Inflammatory macrophage treated with lipopolysaccharide for 1 hour (primary cell): ENCODE data around the gene LSG1.

Experiments
- DNase-seq, 2 donors: peaks; one replicate each; pipeline ENCODE4 v3.0.0-alpha.2; 2020 to 2022

The LSG1 gene

DNA sequence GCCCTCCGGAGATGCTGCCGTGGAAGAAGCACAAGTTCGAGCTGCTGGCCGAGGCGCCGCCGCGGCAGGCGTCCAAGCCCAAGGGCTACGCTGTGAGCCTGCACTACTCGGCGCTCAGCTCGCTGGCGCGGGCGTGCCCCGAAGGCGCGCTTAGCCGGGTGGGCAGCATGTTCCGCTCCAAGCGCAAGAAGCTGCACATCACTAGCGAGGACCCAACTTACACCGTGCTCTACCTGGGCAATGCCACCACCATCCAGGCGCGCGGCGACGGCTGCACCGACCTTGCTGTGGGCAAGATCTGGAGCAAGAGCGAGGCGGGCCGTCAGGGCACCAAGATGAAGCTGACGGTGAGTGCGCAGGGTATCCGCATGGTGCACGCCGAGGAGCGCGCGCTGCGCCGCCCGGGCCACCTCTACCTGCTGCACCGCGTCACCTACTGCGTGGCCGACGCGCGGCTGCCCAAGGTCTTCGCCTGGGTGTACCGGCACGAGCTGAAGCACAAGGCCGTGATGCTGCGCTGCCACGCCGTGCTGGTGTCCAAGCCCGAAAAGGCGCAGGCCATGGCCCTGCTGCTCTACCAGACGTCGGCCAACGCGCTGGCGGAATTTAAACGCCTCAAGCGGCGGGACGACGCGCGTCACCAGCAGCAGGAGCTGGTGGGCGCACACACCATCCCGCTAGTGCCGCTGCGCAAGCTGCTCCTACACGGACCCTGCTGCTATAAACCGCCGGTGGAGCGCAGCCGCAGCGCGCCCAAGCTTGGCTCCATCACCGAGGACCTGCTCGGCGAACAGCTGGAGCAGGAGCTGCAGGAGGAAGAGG, 15.0 kb upstream of the LSG1 start:
- DNase-seq = no peak

DNA sequence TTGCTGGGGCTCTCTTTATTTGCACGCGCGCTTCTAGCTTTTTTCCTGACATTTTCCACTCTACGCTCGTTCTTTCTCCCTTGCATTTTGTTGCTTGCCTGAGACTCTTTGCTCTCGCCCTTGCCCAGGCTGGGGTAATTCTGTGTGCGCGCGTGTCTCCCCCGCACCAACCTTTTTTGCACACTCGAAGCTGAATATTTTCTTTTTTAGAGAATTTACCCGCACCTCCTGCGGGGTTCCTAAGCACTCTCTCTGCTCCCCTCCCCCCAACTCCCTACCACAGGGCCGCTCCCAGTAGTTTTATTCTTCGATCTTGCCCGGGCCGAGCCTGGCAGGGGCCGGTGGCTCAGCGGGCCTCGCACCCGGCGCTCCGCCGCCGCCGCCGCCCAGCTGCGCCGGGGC, 14.4 kb upstream of the LSG1 start:
- DNase-seq = no peak

DNA sequence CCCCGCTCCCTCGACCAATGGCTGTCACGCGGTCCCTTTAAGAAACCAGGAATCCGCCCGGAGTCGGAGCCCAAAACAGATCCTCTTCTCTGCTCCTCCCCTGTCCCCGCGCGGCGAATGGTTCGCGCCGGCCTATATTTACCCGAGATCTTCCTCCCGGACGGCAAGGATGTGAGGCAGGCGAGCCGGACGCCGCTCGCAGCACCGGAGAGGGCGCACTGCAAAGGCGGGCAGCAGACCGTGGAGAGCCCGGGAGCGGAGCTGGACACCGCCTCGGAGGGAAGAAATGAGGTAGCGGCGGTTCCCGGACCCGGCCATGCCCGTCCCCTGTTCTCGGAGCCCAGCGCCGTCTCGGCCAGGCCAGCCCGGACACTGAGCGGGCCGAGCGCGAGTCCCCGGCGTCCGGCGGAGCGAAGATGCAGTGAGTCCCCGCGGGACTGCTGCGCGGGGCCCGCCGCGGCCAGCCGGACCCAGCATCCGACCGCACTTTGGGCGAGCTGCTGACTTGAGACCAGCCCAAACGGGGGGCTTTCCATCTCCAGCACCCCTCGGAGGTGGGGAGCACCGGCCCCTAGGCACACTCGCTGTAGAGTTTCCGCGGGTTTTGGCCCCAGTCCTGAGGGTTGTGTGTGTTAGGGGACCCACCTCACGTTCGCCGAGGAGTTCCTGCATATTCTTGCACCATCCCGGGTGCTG, 13.9 kb upstream of the LSG1 start, which contains the start of gene FAM43A:
FAM43A (plus strand) TSS at position 166 of the 696 bp plus-strand sequence. CDS start 944 bp downstream, outside the sequence.
- peak; percentile 84 to 96 for DNase-seq

DNA sequence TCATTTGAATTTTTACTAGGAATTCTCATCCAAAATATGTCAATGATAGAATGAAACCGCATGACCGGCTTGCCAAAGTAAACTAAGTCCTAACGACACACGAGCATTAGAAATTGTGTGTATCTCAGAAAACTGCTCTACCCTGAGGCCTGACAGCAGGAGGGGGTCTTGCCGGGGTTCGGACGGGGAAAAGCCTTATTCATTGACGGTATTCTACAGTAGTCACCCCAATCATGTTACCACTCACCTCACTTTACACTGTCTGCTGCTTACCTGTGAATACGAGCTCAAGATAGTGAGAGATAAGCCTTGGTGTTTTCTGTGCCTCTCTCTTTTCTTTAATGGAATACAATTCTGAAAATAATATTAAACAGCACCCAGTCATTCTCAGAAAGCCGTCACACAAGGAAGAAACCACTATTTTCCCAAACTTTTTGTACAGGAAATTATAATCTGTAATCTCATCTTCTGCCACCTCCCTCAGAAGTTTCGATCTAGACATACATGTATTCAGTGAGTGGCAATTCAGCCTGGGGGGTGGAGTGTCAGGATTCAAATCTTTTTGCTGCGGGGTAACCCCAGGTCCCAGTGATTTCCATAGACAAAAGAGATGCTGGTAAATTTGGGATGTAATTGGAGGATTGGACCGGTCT, 13.2 kb upstream of the LSG1 start:
- DNase-seq = no peak

DNA sequence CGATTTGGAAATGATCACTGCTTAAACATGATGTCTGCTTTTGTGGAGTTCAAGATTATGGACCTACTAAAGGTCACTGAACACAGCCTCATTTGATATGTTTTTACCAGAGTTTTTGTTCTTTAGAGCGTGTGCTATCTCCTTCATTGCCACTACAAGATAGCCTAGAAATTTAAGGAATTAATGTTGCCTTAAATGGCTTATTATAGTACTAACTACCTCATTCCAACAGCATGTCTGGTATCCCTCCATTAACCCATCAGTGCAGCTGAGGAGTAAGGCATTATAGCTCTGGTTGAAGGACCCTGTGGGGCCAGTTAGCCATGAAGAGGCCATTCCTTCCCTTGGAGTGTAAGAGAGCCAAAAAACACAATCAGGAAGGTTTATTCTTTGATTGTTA, 11.4 kb upstream of the LSG1 start:
- DNase-seq = no peak

DNA sequence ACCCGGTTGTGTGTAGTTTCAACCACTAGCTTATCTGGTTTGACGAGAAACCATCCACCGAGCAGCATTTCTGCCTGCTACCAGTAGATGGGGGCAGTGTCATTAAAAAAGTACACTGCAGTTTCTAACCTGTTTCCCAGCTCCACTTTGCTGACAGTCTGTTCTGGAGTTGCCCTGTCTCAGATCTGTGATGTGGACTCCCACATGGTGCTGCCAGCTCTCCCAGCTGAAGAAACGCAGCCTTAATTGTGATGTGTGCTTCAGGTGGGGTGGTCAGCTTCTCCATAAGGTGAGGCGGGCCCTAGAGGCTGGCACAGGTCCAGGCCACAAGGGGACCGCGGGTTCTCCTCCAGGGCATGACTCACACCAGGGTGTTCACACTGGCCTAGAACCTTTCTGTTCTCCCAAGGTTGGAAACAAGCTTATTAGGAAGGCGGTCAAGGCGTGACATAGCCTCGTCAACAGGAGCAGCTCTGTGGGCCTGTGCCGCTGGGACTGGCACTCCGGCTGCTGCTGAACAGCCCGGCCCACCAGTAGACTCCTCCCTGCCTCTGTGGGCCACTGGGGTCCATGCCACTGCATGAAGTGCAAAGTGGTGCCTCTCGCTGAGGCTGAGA, 10.8 kb upstream of the LSG1 start:
- peak in 1 of 2 donors; percentile 62 for DNase-seq

DNA sequence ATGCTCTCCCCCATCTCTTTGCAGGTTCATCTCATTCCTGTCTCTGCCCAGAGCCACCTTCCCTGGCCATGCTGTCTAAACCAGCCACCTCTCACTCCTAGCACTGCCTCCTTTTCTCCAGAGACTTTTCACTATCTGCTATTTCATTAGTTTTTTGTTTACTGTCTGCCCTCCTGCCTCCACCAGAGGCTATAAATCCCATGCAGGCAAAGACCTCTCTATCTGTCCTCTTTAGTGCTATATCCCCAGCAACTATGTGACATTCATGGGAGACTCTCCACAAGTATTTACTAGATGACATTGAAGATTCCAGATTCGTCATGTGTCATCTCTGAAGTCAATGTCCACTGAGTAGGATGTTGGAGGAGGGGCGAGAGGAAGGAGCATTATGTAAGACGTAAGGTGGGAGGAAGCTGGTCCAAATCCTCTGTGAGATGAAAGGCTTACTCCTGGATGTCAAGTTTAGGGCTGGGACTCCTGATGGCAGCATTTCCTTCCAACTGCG, 10.2 kb upstream of the LSG1 start:
- DNase-seq = peak; percentile 62 to 67

DNA sequence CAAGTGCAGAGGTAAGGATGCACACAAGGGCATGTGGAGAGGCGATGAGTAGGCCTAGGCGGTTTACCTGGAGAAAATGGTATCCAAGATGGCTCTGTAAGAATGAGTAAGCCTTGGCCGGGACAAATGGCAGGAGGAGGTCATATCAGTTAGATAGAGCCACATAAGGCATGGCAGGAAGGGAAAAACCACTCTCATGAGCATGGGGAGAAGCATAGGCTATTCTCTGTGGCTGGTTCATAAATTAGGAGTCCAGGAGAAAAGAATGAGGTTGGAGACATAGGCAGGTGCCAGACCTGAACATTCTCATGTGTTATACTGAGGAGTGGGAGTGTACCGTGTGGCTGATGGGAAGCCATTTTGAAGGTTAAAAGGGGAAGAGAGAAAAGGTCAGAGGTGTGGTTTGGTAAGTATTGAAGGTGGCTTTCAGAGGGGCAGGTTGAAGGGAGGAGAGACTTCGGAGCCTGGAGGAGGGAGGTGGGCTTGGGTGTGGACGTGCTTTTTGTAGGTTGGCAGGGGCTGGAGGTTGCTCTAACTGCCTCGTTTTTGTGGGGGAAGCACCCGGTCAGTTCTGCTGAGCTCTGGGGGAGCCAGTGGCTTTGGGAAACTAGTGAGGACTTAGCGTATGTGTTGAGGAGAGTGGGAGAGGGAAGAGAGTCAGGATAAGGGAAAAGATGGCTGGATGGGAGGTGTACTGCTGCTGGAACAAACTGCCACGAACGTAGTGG, 9.1 kb upstream of the LSG1 start:
- no peak for DNase-seq

DNA sequence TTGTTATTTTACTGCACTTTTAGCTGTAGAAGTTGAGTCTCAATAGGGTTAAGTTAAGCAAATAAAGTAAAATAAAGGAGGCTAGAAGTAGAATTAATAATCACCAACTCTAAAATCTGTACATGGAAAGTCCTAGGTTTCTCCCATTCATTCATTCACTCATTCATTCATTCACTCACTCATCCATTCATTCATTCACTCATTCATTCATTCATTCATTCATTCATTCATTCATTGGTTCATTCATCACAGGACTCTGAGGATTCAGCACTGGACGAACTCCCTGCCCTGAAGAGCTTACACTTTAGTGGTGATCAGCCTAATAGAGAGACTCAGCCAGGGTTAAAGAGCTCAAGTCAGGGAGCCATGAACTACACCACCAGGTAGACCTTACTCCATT, 4.5 kb upstream of the LSG1 start:
- DNase-seq = no peak

DNA sequence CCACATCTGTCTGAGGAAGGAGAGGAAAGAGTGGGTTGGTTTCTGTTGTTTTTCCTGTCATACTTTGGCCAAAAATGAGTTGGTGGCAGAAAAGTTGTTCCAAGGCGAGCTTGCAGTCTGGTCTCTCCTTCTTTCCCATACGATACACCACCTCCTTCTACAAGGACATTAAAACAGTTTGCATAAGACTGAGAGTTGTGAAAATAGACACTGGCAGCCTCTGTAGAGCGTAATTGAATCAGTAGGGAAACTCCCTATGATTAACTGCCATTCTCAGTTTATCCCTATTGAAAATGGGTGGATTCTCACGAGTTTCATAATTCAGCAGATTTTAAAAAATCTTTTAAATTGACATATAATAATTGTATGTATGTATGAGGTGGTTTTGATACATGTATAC, 3.7 kb upstream of the LSG1 start:
- peak; percentile 36 to 65 for DNase-seq

DNA sequence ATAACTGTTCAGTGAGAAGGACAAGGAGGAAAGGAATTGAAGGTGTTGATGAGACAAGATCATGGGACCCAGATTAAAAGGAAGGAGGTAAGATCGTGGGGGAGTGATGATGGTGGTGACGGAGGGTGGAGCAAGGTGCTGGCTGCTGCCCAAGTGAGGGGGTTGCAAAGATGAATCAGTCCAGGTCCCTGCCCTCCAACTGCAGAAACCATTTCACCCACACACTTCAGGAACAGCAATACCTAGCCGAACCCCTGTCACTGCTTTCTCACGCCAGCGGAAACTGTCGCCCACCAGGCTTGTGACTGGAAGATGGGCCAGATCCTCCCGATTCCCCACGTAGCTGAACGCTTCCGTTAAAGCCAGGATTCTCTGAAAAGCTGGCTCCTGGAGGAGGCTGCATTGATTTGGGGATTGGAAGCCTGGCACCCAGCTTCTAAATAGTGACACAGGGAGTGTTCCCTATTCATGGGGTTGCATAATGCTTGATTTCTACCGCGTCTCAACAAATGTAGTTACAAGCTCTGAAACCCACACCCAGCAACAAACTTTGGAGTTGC, 3.2 kb upstream of the LSG1 start:
- no peak for DNase-seq

DNA sequence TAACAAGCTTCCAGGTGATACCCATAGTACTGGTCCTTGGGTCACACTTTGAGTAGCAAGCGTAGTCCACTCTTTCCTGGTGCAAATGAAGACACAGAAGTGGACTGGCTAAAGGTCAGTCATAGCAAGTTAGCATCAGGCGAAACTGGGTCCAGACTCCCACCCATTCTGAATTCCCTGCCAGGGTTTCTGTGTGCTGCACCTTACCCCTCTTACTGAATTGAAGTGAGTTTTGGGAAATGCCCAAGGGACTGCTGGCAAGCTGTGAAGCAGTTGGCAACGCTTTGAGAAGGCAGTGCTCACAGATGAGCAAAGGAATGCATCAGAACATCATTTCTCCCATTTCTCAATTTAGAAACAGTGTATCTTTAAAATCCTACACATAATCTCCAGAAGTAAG, 1.8 kb upstream of the LSG1 start:
- DNase-seq = no peak

DNA sequence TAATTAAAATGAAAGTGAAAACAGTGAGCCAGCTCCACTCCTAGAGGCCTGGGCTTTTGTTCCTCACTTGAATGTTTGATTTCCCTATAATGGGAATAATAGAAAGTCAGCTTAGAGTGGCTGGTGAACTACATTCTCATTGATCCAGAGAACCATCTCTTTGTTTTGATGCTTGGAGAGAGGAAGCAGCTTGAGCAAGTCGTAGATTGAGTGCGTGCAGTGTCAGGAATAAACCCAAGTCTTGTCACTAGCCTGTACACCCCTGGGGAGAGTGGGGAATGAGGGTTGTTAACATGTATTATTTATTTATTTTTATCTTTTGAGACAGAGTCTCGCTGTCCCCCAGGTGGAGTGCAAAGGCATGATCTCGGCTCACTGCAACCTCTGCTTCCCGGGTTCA, 885 bp upstream of the LSG1 start:
- DNase-seq = no peak

DNA sequence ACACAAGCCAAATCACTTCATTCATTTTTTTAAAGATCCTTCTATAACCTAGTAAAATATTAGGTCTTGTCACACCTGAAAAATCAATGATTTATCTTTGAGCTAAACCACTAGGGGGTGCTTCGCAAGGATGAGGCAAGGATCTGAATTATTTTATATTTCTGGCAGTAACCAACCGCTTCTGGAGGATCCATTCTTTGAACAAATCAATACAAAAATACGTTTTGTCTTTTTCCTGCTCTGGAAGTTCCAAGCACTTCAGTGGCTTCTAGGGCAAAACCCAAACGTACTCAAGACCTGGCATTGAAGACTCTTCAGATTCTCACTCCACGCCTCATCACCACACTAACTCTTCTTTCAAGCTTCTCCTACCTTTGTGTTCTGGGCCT, 486 bp downstream of the LSG1 start:
- DNase-seq = peak in 1 of 2 donors; percentile 47

DNA sequence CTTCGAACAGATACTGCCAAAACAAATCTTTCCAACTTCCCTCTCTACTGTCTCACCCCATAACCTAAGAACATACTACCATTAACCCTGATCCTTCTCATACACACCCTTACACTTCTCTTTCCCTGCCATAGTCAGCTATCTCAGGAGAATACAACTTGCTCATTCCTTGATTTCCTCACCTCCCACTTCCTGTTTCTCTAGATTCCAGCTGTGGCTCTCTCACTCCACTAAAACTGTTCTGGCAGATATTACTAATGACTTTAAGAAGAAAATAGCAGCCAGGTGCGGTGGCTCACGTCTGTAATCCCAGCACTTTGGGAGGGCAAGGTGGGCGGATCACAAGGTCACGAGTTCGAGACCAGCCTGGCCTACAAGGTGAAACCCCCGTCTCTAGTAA, 4.6 kb downstream of the LSG1 start:
- DNase-seq = no peak

DNA sequence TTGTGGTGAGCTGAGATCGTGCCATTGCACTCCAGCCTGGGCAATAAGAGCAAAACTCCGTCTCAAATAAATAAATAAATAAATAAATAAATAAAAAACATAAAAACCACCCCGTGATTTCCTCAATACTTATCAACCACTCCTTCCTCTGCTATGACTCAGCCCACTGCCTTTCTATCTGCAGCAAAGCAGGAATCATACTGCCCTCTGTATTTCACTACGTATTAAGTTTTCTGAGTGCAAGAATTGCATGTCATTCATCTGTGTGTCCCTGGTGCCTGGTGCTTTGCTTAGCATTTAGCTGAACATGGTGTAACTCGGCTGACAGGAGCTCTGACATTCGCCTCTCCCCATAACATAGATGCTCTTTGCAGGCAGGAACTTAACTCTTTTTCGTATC, 7.1 kb downstream of the LSG1 start:
- no peak for DNase-seq

DNA sequence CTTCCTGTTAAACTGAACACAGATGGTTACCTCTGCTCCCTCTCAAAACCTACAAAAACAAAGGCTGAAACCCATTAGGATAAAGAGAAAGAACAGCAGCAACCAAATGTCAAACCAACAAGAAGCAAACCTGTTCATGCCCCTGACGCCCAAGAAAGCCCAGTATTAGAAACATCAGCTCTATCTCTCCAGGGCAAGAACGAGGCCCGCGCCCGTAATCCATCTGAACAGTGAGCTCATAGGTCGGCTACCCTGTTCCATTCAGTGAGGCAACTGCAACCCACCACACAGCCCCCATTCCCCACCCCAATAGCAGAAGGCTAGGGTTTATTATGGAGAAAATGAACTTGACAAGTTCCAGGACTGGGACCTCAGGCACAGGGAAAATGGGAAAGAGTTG, 10.0 kb downstream of the LSG1 start:
- no peak for DNase-seq

DNA sequence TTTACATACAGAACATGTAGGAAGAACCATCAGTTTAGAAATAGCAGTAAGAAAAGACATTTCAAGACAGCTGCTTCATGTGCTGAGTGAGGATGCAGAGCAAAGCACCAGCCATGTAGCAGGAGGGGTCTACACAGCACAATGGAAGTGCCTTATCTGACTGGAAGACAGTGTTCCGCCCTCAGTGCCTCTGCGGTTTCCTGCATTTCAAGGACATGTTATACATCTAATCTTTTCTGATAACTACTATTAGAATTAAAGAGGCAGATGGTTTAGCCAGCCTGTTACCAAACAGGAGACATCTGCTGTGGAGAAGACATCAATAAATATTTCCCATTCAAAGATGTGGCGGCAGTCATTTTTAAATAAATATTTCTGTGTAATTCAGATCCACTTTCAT, 10.6 kb downstream of the LSG1 start:
- no peak for DNase-seq

DNA sequence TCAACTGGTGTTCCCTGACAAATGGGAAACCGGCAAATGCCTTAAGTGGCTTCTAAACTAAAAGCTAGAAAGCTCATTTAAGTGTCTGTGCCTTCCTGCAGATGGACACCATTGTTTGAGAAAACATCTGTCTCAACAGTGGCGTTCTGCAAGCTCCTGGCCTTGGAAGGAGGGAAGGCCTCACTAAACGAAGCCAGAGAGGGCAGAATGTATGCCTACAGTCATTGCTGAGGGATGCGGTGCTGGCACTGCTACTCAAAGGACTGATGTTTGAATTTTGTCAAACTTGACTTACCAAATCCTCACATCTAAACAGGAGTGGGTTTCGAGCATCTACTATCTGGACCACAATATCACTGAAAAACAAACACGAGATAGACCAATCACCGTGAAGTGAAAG, 12.2 kb downstream of the LSG1 start:
- no peak for DNase-seq

DNA sequence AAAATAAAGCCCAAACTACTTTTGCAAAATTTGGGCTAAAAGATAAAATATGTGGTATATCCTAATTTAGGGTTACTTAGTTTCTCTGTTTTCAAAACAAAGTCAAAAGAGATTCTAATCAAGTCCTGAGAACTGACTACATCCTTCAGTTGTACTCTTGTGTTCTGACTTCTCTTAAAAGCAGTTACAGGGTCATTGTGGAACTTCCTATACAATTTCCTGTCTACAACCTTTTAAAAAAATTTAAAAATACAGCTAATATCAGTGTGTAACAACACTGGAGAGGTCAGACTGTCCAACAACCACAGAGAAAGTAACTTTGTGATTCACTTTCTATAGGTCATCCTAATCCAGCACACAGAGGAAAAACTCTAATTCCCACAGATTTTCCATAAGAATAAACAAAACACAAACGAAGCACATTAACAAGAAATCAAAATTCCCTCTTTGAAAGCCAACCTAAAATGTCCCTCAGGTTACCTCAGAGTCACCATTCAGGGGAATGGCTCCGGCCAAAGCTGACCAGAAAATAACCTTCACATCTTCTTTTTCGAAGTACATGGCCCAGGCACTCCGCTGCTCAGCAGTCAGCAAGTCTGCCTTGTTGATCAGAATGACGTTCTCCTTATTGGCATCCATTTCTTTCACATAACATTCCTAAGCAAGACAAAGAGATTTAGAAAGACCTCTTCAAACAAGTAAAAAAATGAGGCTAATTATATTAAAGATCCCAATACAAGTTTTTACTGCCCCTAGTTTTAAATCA, 13.3 kb downstream of the LSG1 start:
- DNase-seq = no peak

DNA sequence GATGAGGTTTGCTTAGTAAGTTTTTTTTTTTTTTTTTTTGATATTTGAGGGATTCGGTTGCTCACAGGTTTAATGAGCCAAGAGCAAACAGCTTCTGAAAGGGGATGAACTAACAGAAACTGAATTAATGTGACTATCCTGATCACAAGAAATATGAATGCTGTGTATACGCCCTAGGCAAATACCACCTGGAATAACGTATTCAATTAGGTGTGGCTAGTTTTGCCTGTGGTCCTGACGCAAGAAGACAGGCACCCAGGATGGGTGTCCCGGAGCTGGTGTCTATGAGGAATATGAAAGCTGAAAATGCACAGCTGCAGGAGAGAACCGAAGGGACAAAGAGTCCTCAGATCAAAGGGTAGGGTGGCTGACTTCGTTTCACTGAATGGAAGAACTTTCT, 14.6 kb downstream of the LSG1 start:
- DNase-seq = no peak
